ENCODE measurements around the gene CBX4. TPM values are rescaled to one million over a fixed set of nuclear protein-coding genes. Genes with fewer than 3 reads are reported as not detected.

CBX4 gene
- total and polyA plus RNA-seq, 2 of the 13 experiments (the other 11 are each of a cell fraction or from before 2014, with no cell fraction given): 25.8 to 50.8 TPM

GRCh38 chr17:79796763-79797491 is 42.3 kb downstream of the CBX4 start, which contains the start of gene CBX8 (continued):
- TF ChIP-seq AHDC1 (CRISPR knock-in tag; IDR thresholded peaks at IDR 0.05; ENCODE audit: borderline replicate concordance) (no peak), PHF5A (CRISPR knock-in tag; IDR thresholded peaks at IDR 0.05; ENCODE audit: low read depth, unreplicated experiment) (peak; percentile 24), IRF2 (CRISPR knock-in tag; IDR thresholded peaks at IDR 0.05) (peak; percentile 50), ZNF362 (CRISPR knock-in tag; IDR thresholded peaks at IDR 0.05; ENCODE audit: borderline replicate concordance) (no peak), HOXA5 (CRISPR knock-in tag; IDR thresholded peaks at IDR 0.05) (peak; percentile 59; the same call in 1 of the 2 replicates), REST (IDR thresholded peaks at IDR 0.05; ENCODE audit: borderline replicate concordance in 1 of 2, low read depth in 1 of 2, low read length in 2 of 2) (peak in 1 of 2 experiments; percentile 29; a peak in 1 of 4 replicates), ZFY (CRISPR knock-in tag; IDR thresholded peaks at IDR 0.05) (peak; percentile 90), ZNF552 (CRISPR knock-in tag; IDR thresholded peaks at IDR 0.05; ENCODE audit: borderline replicate concordance) (no peak), ZNF772 (CRISPR knock-in tag; IDR thresholded peaks at IDR 0.05) (no peak), ZNF724P (CRISPR knock-in tag; IDR thresholded peaks at IDR 0.05; ENCODE audit: borderline replicate concordance) (no peak), ZSCAN20 (CRISPR knock-in tag; IDR thresholded peaks at IDR 0.05; ENCODE audit: borderline replicate concordance) (0 out of 2 replicates have a peak, but pooled peaks have one; percentile 61), KDM1A (CRISPR knock-in tag; IDR thresholded peaks at IDR 0.05) (no peak), MED1 (CRISPR knock-in tag; IDR thresholded peaks at IDR 0.05) (peak; percentile 64), HNF4G (IDR thresholded peaks at IDR 0.05; ENCODE audit: borderline replicate concordance, low read depth, low read length) (peak; percentile 68; the same call in 1 of the 2 replicates), HNF4G (CRISPR knock-in tag; IDR thresholded peaks at IDR 0.05; ENCODE audit: borderline replicate concordance, low read depth) (peak; percentile 64; the same call in 1 of the 2 replicates), FOXA3 (CRISPR knock-in tag; IDR thresholded peaks at IDR 0.05) (peak; percentile 57), GABPA (IDR thresholded peaks at IDR 0.05; ENCODE audit: low read depth, low read length) (peak; percentile 96), GABPA (CRISPR knock-in tag; IDR thresholded peaks at IDR 0.05; ENCODE audit: low read depth) (peak; percentile 90), NCOA2 (CRISPR knock-in tag; IDR thresholded peaks at IDR 0.05) (no peak)
